Stimulated activated CD8-positive, alpha-beta memory T cell treated with anti-CD3 and anti-CD28 coated beads, Interleukin-4, amount 100 ng/mL, for 1 hour (primary cell): Measurements from ENCODE around the gene LYSMD4.
A peak's percentile ranks its signal among the peaks of the same experiment; 100 is the strongest.
"Not testable (repeated sequence)": the region's sequence is repeated elsewhere in the genome, so short reads cannot be mapped to it uniquely, and the experiment has no call there.

Source experiments
- DNase-seq, 2 donors: peaks; one replicate each; pipeline ENCODE4 v3.0.0-alpha.2; 2020; ENCODE audit warnings: low read depth in 2 of 2, low spot score in 1 of 2

LYSMD4 gene

DNA sequence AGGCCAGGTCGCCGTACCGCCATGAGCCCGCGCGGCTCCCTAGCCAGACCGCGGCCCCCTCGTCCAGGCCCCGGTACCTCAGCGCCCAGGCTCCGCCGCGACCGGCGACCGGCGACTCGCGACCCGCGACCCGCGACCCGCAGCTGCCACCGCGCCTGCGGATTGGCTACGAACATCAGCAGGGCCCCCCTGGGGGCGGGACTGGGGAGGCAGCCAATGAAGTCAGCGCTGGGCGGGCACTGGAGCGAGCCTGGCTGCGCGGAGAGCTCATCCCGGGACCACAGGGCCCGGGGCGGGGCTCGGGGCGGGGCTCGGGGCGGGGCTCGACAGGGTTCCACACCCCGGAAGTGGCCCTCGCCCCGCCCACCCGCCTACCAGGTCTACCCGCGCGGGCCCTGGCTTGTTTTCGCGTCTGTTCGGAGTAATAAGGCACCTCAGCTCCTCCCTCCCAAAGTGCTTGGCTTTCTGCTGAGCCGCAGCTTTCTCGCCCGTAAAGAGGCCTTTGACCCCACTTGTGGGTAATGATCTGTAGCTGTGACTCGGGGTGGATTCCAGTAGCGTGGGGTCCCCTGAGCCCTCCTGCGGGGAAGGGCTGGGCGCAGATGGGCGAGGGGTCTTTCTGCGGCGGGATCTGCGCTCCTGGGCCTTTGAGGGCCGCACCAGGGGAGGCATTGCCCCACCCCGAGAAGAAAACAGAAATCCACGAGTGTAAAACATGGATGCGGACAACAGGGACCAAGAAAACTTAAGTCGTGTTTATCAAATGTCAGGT, at the start of gene LYSMD4:
TSS of gene LYSMD4 (minus strand) at position 170 of the 772 bp plus-strand sequence. CDS start 1,438 bp downstream, outside the sequence.
- DNase-seq, result peak; percentile 98 to 99

DNA sequence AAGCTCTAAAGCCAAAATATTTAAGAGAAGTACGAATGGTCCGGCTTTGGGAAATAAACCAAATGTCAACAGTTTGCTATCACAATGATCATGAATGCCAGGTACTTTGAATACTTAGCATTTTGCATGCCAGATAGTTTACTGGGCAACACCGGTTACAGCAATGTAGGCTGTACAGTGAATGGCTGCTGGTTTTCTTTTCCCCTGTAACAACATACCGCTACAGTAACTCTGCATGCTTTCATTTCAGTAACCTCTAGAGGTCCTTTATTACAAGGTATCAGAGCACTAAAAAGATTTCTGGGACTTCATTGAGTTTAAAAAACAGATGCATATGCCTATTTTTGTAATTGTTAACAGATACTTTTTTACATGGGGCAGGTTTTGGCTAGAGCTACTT, 48.8 kb upstream of the LYSMD4 start:
- not testable (repeated sequence) for DNase-seq

DNA sequence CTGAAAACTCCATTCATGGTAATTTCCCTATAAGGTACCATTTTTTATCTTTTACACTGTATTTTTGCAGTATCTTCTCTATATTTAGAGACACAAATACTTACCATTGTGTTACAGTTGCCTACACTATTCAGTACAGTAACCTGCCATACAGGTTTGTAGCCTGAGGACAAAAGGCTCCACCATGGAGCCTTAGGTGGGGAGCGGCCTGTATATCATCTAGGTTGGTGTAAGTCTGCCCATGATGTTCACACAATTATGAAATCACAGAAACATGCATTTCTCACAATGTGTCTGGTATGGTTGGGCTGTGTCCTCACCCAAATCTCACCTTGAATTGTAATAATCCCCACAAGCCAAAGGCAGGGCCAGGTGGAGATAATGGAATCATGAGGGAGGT, 43.9 kb upstream of the LYSMD4 start:
- DNase-seq, result no peak

DNA sequence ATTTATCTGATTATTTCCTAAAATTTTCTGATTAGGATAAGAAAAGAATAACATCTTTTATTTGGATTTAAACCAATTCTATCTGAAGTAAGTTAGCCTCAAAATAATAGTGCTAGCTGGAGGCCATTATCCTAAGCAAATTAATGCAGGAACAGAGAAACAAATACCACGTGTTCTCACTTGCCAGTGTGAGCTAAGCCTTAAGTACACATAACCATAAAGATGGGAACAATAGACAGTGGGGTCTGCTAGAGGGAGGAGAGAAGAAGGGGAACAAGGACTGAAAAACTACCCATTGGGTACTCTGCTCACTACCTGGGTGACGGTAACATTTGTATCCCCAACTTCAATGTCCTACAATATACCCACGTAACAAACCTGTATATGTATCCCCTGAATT, 31.3 kb upstream of the LYSMD4 start:
- no peak for DNase-seq

DNA sequence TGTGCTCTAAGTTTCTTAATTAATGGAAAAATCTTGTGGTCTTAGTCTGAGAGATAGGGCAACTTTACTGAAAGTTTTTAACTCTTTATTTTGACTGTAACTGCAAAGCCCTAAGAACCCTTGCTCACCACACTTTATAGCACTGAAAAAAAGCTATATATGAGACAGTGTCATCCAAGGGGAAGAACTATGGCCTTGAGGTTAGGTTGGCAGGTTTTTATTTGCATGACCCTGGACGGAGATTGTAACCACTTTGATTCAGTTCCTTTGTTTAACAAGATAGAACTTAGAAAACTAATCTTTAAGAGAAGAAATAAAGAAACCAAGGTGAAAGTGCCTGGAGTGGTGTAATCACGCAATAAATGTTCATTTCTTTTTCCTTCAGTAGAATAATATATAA, 30.6 kb upstream of the LYSMD4 start:
- no peak for DNase-seq

DNA sequence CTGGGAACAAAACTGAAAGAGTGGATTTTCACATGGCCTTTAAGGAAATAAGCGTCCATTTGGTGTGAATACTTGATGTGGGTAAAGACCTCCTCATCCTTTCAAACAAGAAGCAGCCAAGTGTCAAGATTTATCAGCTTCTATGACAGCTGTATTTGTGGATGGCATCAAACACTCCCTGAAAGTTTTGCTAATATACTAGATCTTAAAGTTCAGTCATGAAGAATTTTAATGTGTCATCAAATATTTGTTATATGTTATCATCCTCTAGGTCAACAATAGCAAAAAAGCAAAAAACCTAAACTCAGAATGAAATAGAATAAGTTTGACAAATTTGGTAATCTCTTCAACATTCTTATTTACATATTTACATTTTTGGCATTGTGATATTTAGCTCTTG, 29.1 kb upstream of the LYSMD4 start:
- DNase-seq, result no peak

GRCh38 chr15:99755692-99756409, 22.6 kb upstream of the LYSMD4 start:
- no peak for DNase-seq

DNA sequence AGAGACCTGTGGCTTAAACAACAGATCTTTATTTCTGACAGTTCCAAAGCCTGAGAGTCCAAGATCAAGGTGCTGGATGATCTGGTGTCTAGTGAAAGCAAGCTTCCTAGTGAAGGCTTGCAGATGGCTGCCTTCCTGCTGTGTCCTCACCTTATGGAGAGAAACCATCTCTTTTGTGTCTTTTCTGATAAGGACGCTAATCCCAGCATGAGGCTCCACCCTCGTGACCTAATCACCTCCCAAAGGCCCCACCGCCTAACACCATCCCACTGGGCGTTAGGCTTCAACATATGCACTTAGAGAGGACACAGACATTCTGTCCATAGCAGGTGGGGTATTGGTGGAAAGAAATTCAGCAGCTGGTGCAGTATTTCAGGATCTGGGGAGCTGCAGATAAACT, 19.8 kb upstream of the LYSMD4 start:
- DNase-seq, result no peak

GRCh38 chr15:99752556-99752955, 19.3 kb upstream of the LYSMD4 start:
- no peak for DNase-seq

DNA sequence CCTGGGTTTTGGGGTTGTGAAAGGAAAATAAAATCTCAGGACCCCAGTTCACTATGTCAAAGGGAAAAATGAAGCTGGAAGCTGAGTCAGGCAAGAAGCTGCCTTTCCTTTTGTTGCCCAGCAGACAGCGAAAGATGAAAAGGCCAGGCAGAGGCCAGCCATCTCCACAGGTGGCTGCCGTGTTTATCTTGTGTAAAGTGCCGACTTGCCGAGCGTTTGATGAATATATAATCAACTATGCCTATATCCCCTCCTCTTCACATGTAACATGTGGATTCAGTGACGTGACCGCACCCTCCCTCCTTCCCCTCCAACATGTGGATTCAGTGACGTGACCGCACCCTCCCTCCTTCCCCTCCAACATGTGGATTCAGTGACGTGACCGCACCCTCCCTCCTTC, 17.1 kb upstream of the LYSMD4 start:
- DNase-seq, result not testable (repeated sequence)

GRCh38 chr15:99749386-99749785, 16.1 kb upstream of the LYSMD4 start:
- DNase-seq, result no peak

DNA sequence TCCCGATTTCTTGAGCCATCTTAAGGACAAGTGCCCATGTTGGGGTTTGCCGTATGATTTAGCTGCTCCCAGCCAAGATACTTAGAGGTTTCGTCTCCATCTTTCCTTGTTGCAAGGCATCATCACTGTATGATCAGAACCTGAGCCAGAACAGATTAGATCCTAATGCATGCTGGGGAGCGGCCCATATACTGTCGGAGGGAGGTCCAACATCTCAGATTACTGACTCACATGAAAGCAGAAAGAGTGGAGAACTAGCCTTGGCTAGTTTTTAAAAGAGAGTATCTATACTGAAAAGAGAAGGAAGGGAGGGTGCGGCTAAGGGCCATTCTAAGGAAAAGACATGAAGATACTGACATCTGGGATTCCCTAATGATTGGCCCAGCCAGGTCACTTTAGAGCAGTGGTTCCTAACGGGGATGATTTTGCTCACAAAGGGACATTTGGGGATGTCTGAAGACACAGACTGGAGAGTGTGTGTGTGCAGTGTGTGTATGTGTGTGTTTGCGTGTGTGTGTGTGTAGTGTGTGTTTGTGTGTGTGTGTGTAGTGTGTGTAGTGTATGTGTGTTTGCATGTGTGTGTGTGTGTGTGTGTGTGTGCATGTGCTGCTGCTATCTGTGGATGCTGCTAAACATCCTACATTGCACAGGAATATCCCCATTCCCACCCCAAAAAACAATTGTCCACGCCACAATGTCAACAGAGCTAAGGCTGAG, 12.3 kb upstream of the LYSMD4 start:
- no peak for DNase-seq

- no peak for DNase-seq
Observed at GRCh38 chr15:99744142-99744541, 10.9 kb upstream of the LYSMD4 start.

- no peak for DNase-seq
Observed at GRCh38 chr15:99741835-99742234, 8.6 kb upstream of the LYSMD4 start.

DNA sequence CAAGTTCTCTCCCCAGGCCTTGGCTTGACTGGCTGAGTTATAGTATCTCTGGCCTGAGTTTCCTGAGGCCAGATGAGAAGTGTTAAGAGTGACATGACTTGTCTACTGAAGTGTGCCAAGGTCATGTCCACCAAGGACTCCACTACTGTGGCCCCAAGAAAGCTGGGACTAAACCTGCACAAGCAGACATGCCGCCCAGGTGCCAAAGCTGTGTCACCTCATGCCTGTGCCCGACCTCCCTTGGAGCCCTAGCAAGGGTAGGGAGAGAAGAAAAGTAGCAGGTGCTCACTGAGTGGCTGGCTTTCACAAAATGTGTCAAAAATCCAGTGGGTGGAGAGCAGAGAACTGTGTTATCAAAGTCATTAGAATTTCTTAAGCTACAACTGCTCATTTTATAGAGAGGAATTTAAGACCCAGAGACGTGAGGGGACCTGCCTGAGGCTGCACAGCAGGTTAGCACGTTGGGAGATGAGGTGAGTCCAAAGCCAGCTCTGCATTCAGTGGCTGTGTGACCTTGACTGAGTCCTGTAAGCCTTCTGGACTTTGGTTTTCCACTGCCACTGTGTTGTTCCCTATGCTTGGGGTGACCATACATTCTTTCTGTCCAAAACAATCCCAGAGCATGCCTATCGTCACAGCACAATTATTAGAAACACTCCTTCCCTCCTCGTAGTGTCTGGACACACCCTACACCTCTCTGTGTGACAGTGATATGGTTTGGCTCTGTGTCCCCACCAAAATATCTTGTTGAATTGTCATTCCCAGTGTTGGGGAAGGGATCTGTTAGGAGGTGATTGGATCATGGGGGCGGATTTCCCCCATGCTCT, 5.0 kb upstream of the LYSMD4 start:
- DNase-seq, result no peak

- no peak for DNase-seq
Observed at GRCh38 chr15:99736702-99737101, 3.5 kb upstream of the LYSMD4 start.

DNA sequence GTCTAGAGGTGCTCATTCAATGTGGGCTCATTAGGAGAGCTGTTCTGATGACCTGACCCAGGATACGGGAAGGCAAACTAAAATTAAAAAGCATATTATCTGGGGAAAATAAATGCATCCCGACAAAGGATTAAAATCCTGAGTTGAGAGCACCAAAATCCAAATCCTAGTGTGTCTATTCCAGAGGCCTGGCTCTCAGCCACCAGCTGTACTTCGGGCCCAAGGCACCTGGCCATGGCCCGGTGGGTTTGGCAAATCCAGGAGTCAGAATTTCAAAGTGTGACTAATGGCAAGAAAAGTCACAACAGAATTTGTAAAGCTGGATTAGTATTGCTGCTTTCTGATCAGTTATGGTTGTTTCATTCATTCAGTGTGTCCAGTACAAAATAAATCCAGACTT, 2.6 kb upstream of the LYSMD4 start:
- DNase-seq, result no peak

- DNase-seq, result no peak
Observed at GRCh38 chr15:99734575-99734974, 1.3 kb upstream of the LYSMD4 start.

GRCh38 chr15:99734040-99734291, 729 bp upstream of the LYSMD4 start:
- DNase-seq, result not testable (repeated sequence)

GRCh38 chr15:99732751-99733267, 428 bp downstream of the LYSMD4 start:
- no peak for DNase-seq

DNA sequence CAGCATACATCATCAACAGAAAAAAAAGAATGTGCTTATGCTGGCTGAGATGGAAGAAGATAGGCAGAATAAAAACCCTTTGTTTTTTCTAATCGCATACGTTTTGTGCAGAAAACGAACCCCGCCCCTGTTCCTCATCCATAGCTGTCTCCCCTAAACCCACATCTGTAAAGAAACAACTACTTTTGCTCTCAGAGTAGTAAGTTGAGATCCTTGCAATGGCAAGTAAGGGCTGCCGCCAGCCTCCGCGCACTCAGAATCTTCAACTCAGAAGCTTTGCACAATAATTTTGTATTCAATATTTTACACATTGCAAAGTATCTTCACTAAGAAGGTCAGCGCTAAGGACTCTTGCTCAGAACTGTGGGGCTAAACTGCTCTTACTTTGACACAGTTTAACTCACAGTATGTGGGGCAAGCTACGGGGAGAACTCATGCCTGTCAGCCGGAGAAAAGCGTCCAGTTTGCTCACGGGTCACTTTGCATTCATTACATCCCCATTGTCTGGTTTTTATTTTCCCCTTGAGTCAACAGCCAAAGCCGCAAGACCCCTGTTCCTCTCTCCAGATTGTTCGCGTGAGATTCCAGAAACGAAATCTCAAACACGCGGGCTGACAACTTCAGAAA, 1.0 kb downstream of the LYSMD4 start:
- no peak for DNase-seq
